ENCODE results near the gene KRT222. TPM values are rescaled to one million over a fixed set of nuclear protein-coding genes. Genes with fewer than 3 reads are reported as not detected.

KRT222 gene
- total RNA-seq, 2 experiments from 2014 or later, result not detected

- CTCF ChIA-PET, result interaction anchor here (1.5 kb wide), 1 partner anchor 10 kb away, joined by 5 read pairs; no protein-coding TSS in a partner anchor
- H3K9me3 Mint-ChIP-seq, result no peaks in the 10 kb centered on the region
- no peak for TF ChIP-seq CTCF (IDR thresholded peaks at IDR 0.05)
- H3K4me3 Mint-ChIP-seq, result no peak overlapping the region
- H3K27ac Mint-ChIP-seq, result no peak overlapping the region
- peaks cover 15% of the 10 kb centered on the region for H3K27me3 Mint-ChIP-seq
- POLR2A ChIA-PET, result no interaction called here
- DNase-seq (no peak), ATAC-seq (no peak)
- H3K36me3 Mint-ChIP-seq (ENCODE audit: low read depth), result no peaks in the 10 kb centered on the region
- no peaks in the 10 kb centered on the region for H3K4me1 Mint-ChIP-seq (ENCODE audit: low read depth)
- intact Hi-C loops (cut with micrococcal nuclease), result no loop called here
Measured at GRCh38 chr17:40695874-40696472, 31.0 kb upstream of the KRT222 start.

DNA sequence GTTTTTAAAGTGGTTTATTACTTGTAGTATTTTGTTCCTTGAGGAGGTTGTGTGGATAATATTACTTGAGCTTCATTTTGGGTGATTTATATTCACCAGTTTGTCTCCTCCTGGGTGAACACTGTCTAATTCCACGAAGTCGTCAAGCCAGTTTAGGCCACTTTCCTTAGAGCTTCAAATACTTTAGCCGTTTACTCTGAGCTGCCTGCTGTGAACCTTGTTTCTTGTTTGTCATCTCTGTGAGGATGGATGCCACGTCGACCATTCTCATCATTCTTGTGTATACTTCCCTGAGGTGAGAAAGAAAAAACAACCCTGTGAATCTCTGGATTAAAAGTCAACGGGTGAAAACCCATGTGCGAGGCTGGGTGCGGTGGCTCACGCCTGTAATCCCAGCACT lies 29.6 kb upstream of the KRT222 start:
- Mint-ChIP-seq H3K4me1 (ENCODE audit: low read depth) (no peaks in the 10 kb centered on the region), H3K27me3 (peaks cover 17% of the 10 kb centered on the region), H3K9me3 (no peaks in the 10 kb centered on the region), H3K36me3 (ENCODE audit: low read depth) (no peaks in the 10 kb centered on the region), H3K27ac (no peak overlapping the region), H3K4me3 (no peak overlapping the region)
- POLR2A ChIA-PET, result no interaction called here
- TF ChIP-seq CTCF (IDR thresholded peaks at IDR 0.05), result no peak
- intact Hi-C loops (cut with micrococcal nuclease), result no loop called here
- ATAC-seq (no peak), DNase-seq (no peak)
- CTCF ChIA-PET, result interaction anchor here (0.6 to 1.3 kb wide), 2 partner anchors 49 to 80 kb away, joined by 4 read pairs; no protein-coding TSS in a partner anchor

DNA sequence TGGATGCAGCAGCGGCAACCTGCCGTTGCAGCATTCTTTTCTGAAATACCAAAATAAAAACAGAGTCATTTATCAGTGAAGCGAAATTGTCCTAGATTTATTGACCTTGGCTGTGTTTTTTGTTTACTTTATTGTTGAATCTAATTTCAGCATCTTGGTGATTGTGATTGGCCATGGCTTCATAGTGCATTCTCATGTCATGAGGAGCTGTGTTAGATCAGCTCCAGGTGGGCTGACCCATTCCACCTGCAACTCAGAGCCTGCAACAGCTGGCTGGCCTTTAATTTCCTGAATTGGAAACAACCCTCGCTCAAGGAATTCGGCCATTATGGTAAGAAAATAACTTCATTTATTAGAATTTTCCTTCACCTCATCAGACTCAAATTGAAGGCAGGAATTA lies 22.1 kb upstream of the KRT222 start:
- ChIA-PET POLR2A (no interaction called here), CTCF (interaction anchor here (1.8 kb wide), 1 partner anchor 10 kb away, joined by 5 read pairs; no protein-coding TSS in a partner anchor)
- no peak for TF ChIP-seq CTCF (IDR thresholded peaks at IDR 0.05)
- Mint-ChIP-seq H3K4me3 (no peak overlapping the region), H3K27ac (no peak overlapping the region), H3K27me3 (peaks cover 1% of the 10 kb centered on the region), H3K4me1 (ENCODE audit: low read depth) (no peaks in the 10 kb centered on the region), H3K9me3 (no peaks in the 10 kb centered on the region), H3K36me3 (ENCODE audit: low read depth) (no peaks in the 10 kb centered on the region)
- no peak for DNase-seq
- ATAC-seq, result no peak
- intact Hi-C loops (cut with micrococcal nuclease), result no loop called here

- no peaks in the 10 kb centered on the region for H3K9me3 Mint-ChIP-seq
- peaks cover 6% of the 10 kb centered on the region for H3K27me3 Mint-ChIP-seq
- no peak for TF ChIP-seq CTCF (IDR thresholded peaks at IDR 0.05)
- CTCF ChIA-PET, result interaction anchor here (1.8 kb wide), 1 partner anchor 11 kb away, joined by 5 read pairs; no protein-coding TSS in a partner anchor
- DNase-seq (no peak), ATAC-seq (no peak)
- POLR2A ChIA-PET, result no interaction called here
- no peaks in the 10 kb centered on the region for H3K4me1 Mint-ChIP-seq (ENCODE audit: low read depth)
- no peaks in the 10 kb centered on the region for H3K36me3 Mint-ChIP-seq (ENCODE audit: low read depth)
- no peak overlapping the region for H3K4me3 Mint-ChIP-seq
- intact Hi-C loops (cut with micrococcal nuclease), result no loop called here
- H3K27ac Mint-ChIP-seq, result no peak overlapping the region
Measured at GRCh38 chr17:40686192-40686591, 21.2 kb upstream of the KRT222 start.

DNA sequence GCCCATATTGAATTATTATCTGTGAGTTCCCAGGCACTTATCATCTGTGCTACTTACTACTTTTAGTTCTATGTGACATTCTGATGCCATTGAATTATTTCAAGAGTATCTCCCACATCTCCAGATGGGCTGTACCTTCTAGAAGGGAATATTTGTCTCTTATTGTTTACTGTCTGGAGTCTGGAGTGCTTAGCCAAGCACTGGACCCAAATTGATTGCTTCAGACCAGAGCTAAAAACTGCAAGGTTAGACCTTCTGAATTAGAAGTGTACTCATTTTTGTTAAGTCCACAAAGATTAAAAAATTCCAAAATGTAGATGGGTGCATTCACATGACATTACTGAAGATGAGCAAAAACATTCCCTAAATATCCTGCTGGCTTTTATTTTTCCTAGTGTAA lies 16.0 kb upstream of the KRT222 start:
- ChIA-PET CTCF (no interaction called here), POLR2A (no interaction called here)
- H3K4me3 Mint-ChIP-seq, result no peak overlapping the region
- H3K27me3 Mint-ChIP-seq, result peaks cover 25% of the 10 kb centered on the region
- no peaks in the 10 kb centered on the region for H3K9me3 Mint-ChIP-seq
- no peak for TF ChIP-seq CTCF (IDR thresholded peaks at IDR 0.05)
- H3K27ac Mint-ChIP-seq, result no peak overlapping the region
- ATAC-seq (no peak), DNase-seq (no peak)
- H3K4me1 Mint-ChIP-seq (ENCODE audit: low read depth), result peaks cover 8% of the 10 kb centered on the region
- intact Hi-C loops (cut with micrococcal nuclease), result no loop called here
- H3K36me3 Mint-ChIP-seq (ENCODE audit: low read depth), result no peaks in the 10 kb centered on the region

All from activated CD8-positive, alpha-beta T cell treated with anti-CD3 and anti-CD28 coated beads for 36 hours (primary cell).